ENCODE data around the gene PA2G4.

DNA sequence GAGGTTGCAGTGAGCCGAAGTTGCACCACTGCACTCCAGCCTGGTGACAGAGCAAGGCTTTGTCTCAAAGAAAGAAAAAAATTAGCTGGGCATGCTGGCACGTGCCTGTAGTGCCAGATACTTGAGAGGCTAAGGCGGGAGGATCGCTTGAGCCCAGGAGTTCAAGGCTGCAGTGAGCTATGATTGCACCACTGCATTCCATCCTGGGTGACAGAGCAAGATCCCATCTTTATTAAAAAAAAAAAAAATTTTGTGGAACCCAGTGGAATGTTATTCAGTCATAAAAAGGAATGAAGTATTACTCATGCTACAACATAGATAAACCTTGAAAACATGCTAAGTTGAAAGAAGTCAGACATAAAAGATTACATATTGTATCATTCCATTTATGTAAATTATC lies 32.7 kb upstream of the PA2G4 start:
- TF ChIP-seq, protein P1, sequence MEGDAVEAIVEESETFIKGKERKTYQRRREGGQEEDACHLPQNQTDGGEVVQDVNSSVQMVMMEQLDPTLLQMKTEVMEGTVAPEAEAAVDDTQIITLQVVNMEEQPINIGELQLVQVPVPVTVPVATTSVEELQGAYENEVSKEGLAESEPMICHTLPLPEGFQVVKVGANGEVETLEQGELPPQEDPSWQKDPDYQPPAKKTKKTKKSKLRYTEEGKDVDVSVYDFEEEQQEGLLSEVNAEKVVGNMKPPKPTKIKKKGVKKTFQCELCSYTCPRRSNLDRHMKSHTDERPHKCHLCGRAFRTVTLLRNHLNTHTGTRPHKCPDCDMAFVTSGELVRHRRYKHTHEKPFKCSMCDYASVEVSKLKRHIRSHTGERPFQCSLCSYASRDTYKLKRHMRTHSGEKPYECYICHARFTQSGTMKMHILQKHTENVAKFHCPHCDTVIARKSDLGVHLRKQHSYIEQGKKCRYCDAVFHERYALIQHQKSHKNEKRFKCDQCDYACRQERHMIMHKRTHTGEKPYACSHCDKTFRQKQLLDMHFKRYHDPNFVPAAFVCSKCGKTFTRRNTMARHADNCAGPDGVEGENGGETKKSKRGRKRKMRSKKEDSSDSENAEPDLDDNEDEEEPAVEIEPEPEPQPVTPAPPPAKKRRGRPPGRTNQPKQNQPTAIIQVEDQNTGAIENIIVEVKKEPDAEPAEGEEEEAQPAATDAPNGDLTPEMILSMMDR (optimal IDR thresholded peaks at IDR 0.05 in 1 of 3, IDR thresholded peaks at IDR 0.05 in 1 of 3, conservative IDR thresholded peaks at IDR 0.05 in 1 of 3; ENCODE audit: extremely low read depth in 1 of 3, insufficient read depth in 2 of 3, low read length in 3 of 3), result no peak
- TF ChIP-seq EZH2 (IDR thresholded peaks at IDR 0.05; ENCODE audit: low read length), result no peak

Data from keratinocyte (primary cell).